Effector memory CD4-positive, alpha-beta T cell (primary cell): Measurements from ENCODE around the gene GCNA.
"Not testable (repeated sequence)": the region's sequence is repeated elsewhere in the genome, so short reads cannot be mapped to it uniquely, and the experiment has no call there.

ENCODE experiments used
- DNase-seq, 3 donors: peaks; one replicate each; pipeline ENCODE4 v3.0.0-alpha.2; 2020
- H3K27ac ChIP-seq: 2 replicates; pipeline ENCODE4 v1.7.0; 2013; ENCODE audit warnings: mild to moderate bottlenecking, low read length, moderate library complexity; ENCODE audit not compliant: insufficient read depth, poor library complexity, severe bottlenecking
- H3K27me3 ChIP-seq: replicated peaks from 2 replicates; pipeline ENCODE4 v1.7.0; 2013; ENCODE audit warnings: mild to moderate bottlenecking, low read length; ENCODE audit not compliant: insufficient read depth, control insufficient read depth, poor library complexity, severe bottlenecking
- H3K36me3 ChIP-seq: 2 replicates; pipeline ENCODE4 v1.7.0; 2013; ENCODE audit warnings: mild to moderate bottlenecking, low read length, moderate library complexity; ENCODE audit not compliant: control insufficient read depth, insufficient read depth
- H3K4me1 ChIP-seq: 2 replicates; pipeline ENCODE4 v1.7.0; 2013; ENCODE audit warnings: low read length, mild to moderate bottlenecking; ENCODE audit not compliant: control insufficient read depth, insufficient read depth, poor library complexity, severe bottlenecking
- H3K4me3 ChIP-seq: 2 replicates; pipeline ENCODE4 v1.7.0; 2013; ENCODE audit warnings: low read length, low read depth, mild to moderate bottlenecking; ENCODE audit not compliant: insufficient read depth, poor library complexity, severe bottlenecking
- H3K9me3 ChIP-seq: 2 replicates; pipeline ENCODE4 v1.7.0; 2013; ENCODE audit warnings: mild to moderate bottlenecking, low read length, moderate library complexity; ENCODE audit not compliant: control insufficient read depth

The GCNA gene

DNA sequence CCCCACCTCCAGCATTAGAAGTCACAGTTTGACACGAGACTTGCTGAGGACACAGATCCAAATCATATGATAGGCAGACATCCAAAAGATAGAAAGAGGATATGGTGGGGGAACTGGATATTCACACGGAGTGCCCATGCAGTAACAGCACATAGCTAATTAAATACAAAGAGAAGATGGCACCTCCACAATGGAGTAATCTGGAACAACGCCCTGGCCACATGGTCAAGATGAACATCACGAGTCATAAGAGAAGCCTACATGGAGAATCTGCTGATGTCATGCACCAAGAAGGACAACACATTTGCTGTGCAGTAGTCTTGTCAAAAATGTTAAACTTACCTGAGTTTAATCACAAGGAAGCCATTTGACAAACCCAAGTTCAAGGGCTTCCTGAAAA is 79.0 kb downstream of the GCNA start:
- no peak overlapping the region for H3K4me3 ChIP-seq
- no peaks in the 10 kb centered on the region for H3K9me3 ChIP-seq
- peaks cover under 1% of the 10 kb centered on the region for H3K4me1 ChIP-seq
- H3K27me3 ChIP-seq: no peaks in the 10 kb centered on the region
- no peak for DNase-seq
- no peaks in the 10 kb centered on the region for H3K36me3 ChIP-seq
- H3K27ac ChIP-seq: no peak overlapping the region

DNA sequence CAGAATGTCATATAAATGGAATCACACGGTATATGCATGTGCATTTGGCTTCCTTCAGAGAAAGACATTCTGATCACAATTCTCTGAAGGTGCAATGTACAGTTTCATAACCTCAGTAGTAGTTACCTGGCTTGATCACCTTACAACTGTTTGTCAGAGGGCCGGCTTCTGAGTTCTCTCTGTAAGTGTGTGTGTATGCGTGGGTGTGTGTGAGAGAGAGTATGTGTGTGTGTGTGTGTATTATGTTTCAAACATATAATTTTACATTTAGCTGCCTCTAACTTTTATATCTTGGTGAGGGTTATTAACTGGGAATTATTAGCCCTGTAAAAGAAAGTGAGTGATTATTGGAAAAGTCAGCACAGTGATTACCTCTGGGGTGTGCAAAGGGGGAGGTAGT is 81.1 kb downstream of the GCNA start:
- Histone ChIP-seq H3K4me3 (no peak overlapping the region), H3K27ac (no peak overlapping the region), H3K36me3 (no peaks in the 10 kb centered on the region), H3K4me1 (peaks cover 9% of the 10 kb centered on the region), H3K27me3 (no peaks in the 10 kb centered on the region), H3K9me3 (no peaks in the 10 kb centered on the region)
- DNase-seq: no peak

DNA sequence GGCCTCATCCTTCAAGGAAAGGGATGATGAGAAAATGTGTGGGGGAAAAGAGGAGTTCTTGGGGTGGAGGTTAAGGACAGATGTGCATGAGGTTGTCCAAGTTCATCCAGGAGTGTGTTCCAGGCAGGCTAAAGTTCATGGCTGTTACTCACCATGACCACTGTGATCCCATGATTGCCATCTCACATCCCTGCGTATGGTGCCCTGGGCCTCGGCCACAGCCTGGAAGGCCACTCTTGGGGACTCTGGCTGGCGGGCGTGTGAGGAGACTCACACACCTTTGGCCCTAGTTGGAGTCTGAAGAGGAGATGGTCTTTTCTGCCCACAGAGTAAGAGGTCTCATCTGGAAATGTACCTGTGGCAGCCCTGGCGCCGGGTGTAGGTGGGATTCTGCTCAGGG is 81.7 kb downstream of the GCNA start:
- no peaks in the 10 kb centered on the region for H3K9me3 ChIP-seq
- no peaks in the 10 kb centered on the region for H3K36me3 ChIP-seq
- DNase-seq: no peak
- peaks cover 9% of the 10 kb centered on the region for H3K4me1 ChIP-seq
- H3K27me3 ChIP-seq: no peaks in the 10 kb centered on the region
- no peak overlapping the region for H3K27ac ChIP-seq
- H3K4me3 ChIP-seq: no peak overlapping the region

DNA sequence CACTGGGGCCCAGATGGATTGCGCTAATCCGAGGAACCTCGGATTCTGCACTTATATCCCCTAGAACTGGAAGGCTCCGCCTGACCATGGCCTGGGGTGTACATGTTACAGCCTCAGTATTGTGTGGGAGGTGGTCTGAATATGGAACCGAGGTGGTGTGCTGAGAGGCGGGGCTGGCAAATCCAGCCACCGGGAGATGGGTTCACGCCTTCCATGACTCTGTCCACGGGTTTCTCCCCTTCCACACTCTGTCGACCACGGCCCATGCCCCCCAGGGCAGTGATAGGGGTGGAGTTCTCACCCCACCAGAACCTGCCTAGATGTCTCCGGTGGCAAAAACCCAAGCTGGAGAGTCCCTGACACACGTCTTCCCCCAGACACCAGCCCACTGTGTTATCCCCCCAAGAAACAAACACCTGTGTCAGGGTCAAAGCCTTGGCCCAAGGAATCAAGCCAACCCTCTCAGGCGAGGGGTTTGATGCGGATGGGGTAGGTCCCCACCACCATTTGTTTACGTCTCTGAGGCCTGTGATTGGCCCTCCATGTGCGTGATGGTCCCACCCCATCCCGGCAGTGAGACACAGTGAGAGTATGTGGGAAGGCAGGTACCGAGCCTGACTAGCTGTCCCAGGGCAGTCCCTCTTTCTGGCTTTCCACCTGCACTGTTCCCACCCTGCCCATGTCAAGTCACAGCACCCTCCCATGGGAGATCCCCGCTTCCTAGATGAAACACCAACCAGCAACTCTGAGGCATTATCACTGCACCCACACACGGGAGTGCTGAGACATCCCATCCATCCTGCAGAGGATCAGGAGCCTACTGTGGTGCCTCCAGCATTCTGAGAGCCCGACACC is 82.6 kb downstream of the GCNA start:
- no peaks in the 10 kb centered on the region for H3K9me3 ChIP-seq
- H3K4me1 ChIP-seq: peaks cover 9% of the 10 kb centered on the region
- no peaks in the 10 kb centered on the region for H3K27me3 ChIP-seq
- no peaks in the 10 kb centered on the region for H3K36me3 ChIP-seq
- no peak overlapping the region for H3K27ac ChIP-seq
- no peak overlapping the region for H3K4me3 ChIP-seq
- no peak for DNase-seq

DNA sequence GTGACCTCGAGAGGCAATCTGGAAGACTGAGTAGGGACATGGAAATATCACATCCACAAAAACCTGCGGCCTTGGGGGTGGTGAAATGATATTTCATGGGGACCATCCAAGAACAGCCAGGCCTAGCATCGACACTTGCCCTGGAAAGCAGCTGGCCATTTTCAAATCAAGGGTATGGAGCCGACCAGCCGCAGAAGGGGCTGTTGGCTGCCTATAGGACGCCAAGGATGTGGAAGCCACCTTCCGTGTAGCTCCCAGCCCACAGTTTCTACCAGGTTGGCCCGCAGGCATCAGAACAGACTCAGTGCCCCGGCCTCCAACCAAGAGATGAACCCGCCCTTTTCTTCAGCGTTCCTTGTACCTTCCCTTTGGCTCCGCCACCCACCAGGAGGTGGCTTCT is 83.7 kb downstream of the GCNA start:
- H3K27ac ChIP-seq: no peak overlapping the region
- no peak overlapping the region for H3K4me3 ChIP-seq
- H3K9me3 ChIP-seq: no peaks in the 10 kb centered on the region
- no peaks in the 10 kb centered on the region for H3K27me3 ChIP-seq
- peaks cover 9% of the 10 kb centered on the region for H3K4me1 ChIP-seq
- no peak for DNase-seq
- H3K36me3 ChIP-seq: no peaks in the 10 kb centered on the region

DNA sequence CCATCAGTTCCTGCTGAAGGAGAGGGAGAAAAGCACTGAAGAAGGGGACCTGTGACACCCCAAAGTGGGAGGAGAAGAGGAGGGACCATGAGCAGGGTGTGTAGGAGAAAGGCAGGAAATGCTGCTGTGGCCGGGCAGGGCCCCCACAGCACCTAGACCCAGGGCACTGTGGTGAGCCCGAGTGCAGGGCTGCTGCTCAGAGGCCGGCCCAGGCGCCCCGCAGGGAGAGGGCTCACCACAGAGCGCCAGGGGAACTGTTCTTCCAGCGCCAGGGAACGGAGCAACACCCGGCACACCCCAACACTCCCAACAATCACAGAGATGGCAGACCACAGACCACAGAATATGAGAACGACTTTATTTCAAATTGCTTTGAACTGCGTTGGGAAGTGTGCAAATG is 84.4 kb downstream of the GCNA start:
- H3K4me3 ChIP-seq, H3K27ac ChIP-seq, H3K9me3 ChIP-seq, H3K36me3 ChIP-seq, H3K27me3 ChIP-seq, DNase-seq, H3K4me1 ChIP-seq: not testable (repeated sequence)
